Sigmoid colon (tissue), 4 donors: ENCODE data around the gene PMVK.

Source experiments
- CTCF ChIP-seq, 4 experiments: fragments of 450-650 bp in 3 of 4; fragments of 200-600 bp in 1 of 4; IDR thresholded peaks; one replicate each; pipeline ENCODE4 v1.5.1; 2016 to 2019; ENCODE audit warnings: antibody characterized with exemption in 4 of 4, mild to moderate bottlenecking in 3 of 4, moderate library complexity in 2 of 4
- POLR2A ChIP-seq, 2 donors: fragments of 450-650 bp; IDR thresholded peaks; one replicate each; pipeline ENCODE4 v1.6.1; 2016; ENCODE audit warnings: antibody characterized with exemption in 2 of 2, mild to moderate bottlenecking in 2 of 2, moderate library complexity in 2 of 2
- POLR2AphosphoS5 ChIP-seq, 4 donors: sonication (generic); formaldehyde crosslinking; IDR thresholded peaks; one replicate each; pipeline ENCODE4 v1.6.1; 2017; ENCODE audit warnings: antibody characterized with exemption in 4 of 4

- TF ChIP-seq CTCF (IDR thresholded peaks at IDR 0.05) (peak in 3 of 4 experiments; percentile 7 to 33 (median 21)), POLR2A (IDR thresholded peaks at IDR 0.05) (no peak), POLR2AphosphoS5 (IDR thresholded peaks at IDR 0.05) (no peak)
Measured at GRCh38 chr1:154906621-154907081, 29.9 kb downstream of the PMVK start.
